Right cardiac atrium (tissue), 5 donors: ENCODE measurements around the gene EFHB. TPM values are rescaled to one million over a fixed set of nuclear protein-coding genes. Genes with fewer than 3 reads are reported as not detected.
"Not testable (repeated sequence)": the region's sequence is repeated elsewhere in the genome, so short reads cannot be mapped to it uniquely, and the experiment has no call there.

Experiments
- ATAC-seq, 2 donors: fragments of 200-7000 bp; cut with Tn5 transposase; one replicate each; pipeline versions ENCODE4 v1.8.0 to v1.9.1; 2020; ENCODE audit warnings: moderate library complexity in 2 of 2, mild to moderate bottlenecking in 1 of 2
- DNase-seq, 3 donors: peaks; one replicate each; pipeline ENCODE4 v3.0.0-alpha.2; 2020
- H3K27ac ChIP-seq: one replicate; pipeline ENCODE4 v1.5.1; 2013; ENCODE audit warnings: mild to moderate bottlenecking, low read length, control low read depth, moderate library complexity
- H3K27me3 ChIP-seq: one replicate; pipeline ENCODE4 v1.6.1; 2013; ENCODE audit not compliant: control insufficient read depth, insufficient read depth
- H3K4me1 ChIP-seq: one replicate; pipeline ENCODE4 v1.6.1; 2013; ENCODE audit warnings: low read length; ENCODE audit not compliant: control insufficient read depth, insufficient read depth
- H3K4me3 ChIP-seq: one replicate; pipeline ENCODE4 v1.5.1; 2013; ENCODE audit warnings: low read length, control low read depth
- H3K9me3 ChIP-seq: one replicate; pipeline ENCODE4 v1.6.1; 2013; ENCODE audit warnings: low read length; ENCODE audit not compliant: control insufficient read depth
- WGBS: extraction: QIAGEN DNeasy Blood & Tissue Kit; methylation state at CpG from one replicate; pipeline ENCODE4 v1.1.7; 2013; 5-methylcytosine and 5-hydroxymethylcytosine counted together
- intact Hi-C, 4 donors: fragments of 100-400 bp; cut with DNase I; formaldehyde crosslinking; loops; one replicate each; pipeline versions ENCODE4 v1.11.0 to v1.14.0; 2022 to 2023
- long read RNA-seq, 4 donors: library from polyadenylated mRNA; unstranded; transcript quantifications; one replicate each; pipeline ENCODE4 v2.0.0, GENCODE V29; 2020 to 2021
- polyA plus RNA-seq: library from polyadenylated mRNA; stranded (reverse); fragments of 200-250 nt; gene quantifications from one replicate; pipeline ENCODE4 v1.2.3, GENCODE V29; 2013
- total RNA-seq, 4 donors: library from RNA; stranded (reverse); fragmentation: NEBNext Ultra II Directional; extraction: Animal tissue kit (Norgen Biotek cat#: 25700); gene quantifications; one replicate each; pipeline ENCODE4 v1.2.1, GENCODE V29; 2021
- donor health status: healthy with polysubstance abuse.
- donor health status: DM: no; HTN: yes; CAD: no.
- donor health status: DM: no; HTN: no; CAD: no.
- donor health status: DM: no; HTN: yes; CAD: no; lungs with severe emphysema.
- donor health status: DM: yes; HTN: yes; CAD: no.

The EFHB gene
- total RNA-seq (1 to 10 TPM in 1 of 4 donors, under 1 TPM in 2, not detected in 1; 0.26 to 1.4 (median 0.50) TPM), polyA plus RNA-seq (2.2 TPM)
- long read RNA-seq, donor 1, result 0 reads
- long read RNA-seq, donor 2, result 0 reads
- long read RNA-seq, donor 3, partial matches to known transcripts, result 0 of 1 reads
- long read RNA-seq, donor 3, other reads (novel, unspliced or antisense), result 1 of 1 reads
- long read RNA-seq, donor 4, result 0 reads

GRCh38 chr3:19934098-19934566 is at the start of gene EFHB:
TSS of gene EFHB (minus strand) at chr3:19934217. CDS start at chr3:19934018, 199 bp downstream.
- ATAC-seq (peak in 1 of 2 donors; percentile 41), DNase-seq (peak in 2 of 3 donors; percentile 37 to 62)
- Histone ChIP-seq H3K4me1 (no peaks in the 10 kb centered on the region), H3K4me3 (no peak within 1 kb of the TSS), H3K9me3 (no peaks in the 10 kb centered on the region), H3K27me3 (no peaks in the 10 kb centered on the region), H3K27ac (no peak within 1 kb of the TSS)
- intact Hi-C loops, result no loop called here
- WGBS, result 33% methylated on average over 5 of the region's 5 CpGs

GRCh38 chr3:19972054-19972453 is 38.0 kb upstream of the EFHB start:
- no peak overlapping the region for H3K4me3 ChIP-seq
- ATAC-seq (no peak), DNase-seq (no peak)
- H3K27me3 ChIP-seq, result no peaks in the 10 kb centered on the region
- H3K4me1 ChIP-seq, result peaks cover 3% of the 10 kb centered on the region
- no peaks in the 10 kb centered on the region for H3K9me3 ChIP-seq
- no peak overlapping the region for H3K27ac ChIP-seq
- 36% methylated on average over 3 of the region's 3 CpGs for WGBS
- intact Hi-C loops, result no loop called here

GRCh38 chr3:19970327-19970726 is 36.3 kb upstream of the EFHB start:
- intact Hi-C loops, result no loop called here
- no peak overlapping the region for H3K4me3 ChIP-seq
- DNase-seq (peak in 2 of 3 donors; percentile 24 to 42), ATAC-seq (peak; percentile 71 to 91)
- peaks cover 3% of the 10 kb centered on the region for H3K4me1 ChIP-seq
- WGBS, result 58% methylated on average over 8 of the region's 8 CpGs
- no peaks in the 10 kb centered on the region for H3K27me3 ChIP-seq
- H3K27ac ChIP-seq, result no peak overlapping the region
- H3K9me3 ChIP-seq, result no peaks in the 10 kb centered on the region

- intact Hi-C loops, result no loop called here
- no peak overlapping the region for H3K4me3 ChIP-seq
- ATAC-seq, result no peak
- no peaks in the 10 kb centered on the region for H3K9me3 ChIP-seq
- WGBS, result 63% methylated on average over 4 of the region's 4 CpGs
- H3K27ac ChIP-seq, result no peak overlapping the region
- H3K4me1 ChIP-seq, result peaks cover 6% of the 10 kb centered on the region
- no peaks in the 10 kb centered on the region for H3K27me3 ChIP-seq
- no peak for DNase-seq
Observed at GRCh38 chr3:19967812-19968211, 33.8 kb upstream of the EFHB start.

GRCh38 chr3:19967208-19967607 is 33.2 kb upstream of the EFHB start:
- intact Hi-C loops, result no loop called here
- WGBS, result 90% methylated on average over 6 of the region's 6 CpGs
- Histone ChIP-seq H3K27ac (no peak overlapping the region), H3K4me1 (peaks cover 8% of the 10 kb centered on the region), H3K27me3 (no peaks in the 10 kb centered on the region), H3K9me3 (no peaks in the 10 kb centered on the region), H3K4me3 (no peak overlapping the region)
- ATAC-seq (no peak), DNase-seq (no peak)

GRCh38 chr3:19961960-19962359 is 27.9 kb upstream of the EFHB start:
- H3K4me1 ChIP-seq, result peaks cover 10% of the 10 kb centered on the region
- H3K9me3 ChIP-seq, result no peaks in the 10 kb centered on the region
- no peaks in the 10 kb centered on the region for H3K27me3 ChIP-seq
- ATAC-seq, result peak; percentile 44 to 62
- intact Hi-C loops, result no loop called here
- 86% methylated on average over 4 of the region's 4 CpGs for WGBS
- no peak overlapping the region for H3K4me3 ChIP-seq
- no peak overlapping the region for H3K27ac ChIP-seq
- no peak for DNase-seq

GRCh38 chr3:19960696-19961095 is 26.7 kb upstream of the EFHB start:
- Histone ChIP-seq H3K27ac (no peak overlapping the region), H3K9me3 (no peaks in the 10 kb centered on the region), H3K4me1 (peaks cover 11% of the 10 kb centered on the region), H3K4me3 (no peak overlapping the region), H3K27me3 (no peaks in the 10 kb centered on the region)
- intact Hi-C loops, result no loop called here
- DNase-seq, result no peak
- 78% methylated on average over 4 of the region's 4 CpGs for WGBS
- no peak for ATAC-seq

- no peak for ATAC-seq
- Histone ChIP-seq H3K27me3 (no peaks in the 10 kb centered on the region), H3K4me3 (no peak overlapping the region), H3K27ac (no peak overlapping the region), H3K4me1 (peaks cover 11% of the 10 kb centered on the region), H3K9me3 (no peaks in the 10 kb centered on the region)
- WGBS, result 69% methylated on average over 4 of the region's 4 CpGs
- intact Hi-C loops, result loop anchor here in 2 of 4 donors (10.0 kb wide), 2 partner anchors 75 to 185 kb away; no protein-coding TSS in a partner anchor
- DNase-seq, result no peak
Observed at GRCh38 chr3:19959505-19959904, 25.5 kb upstream of the EFHB start.

GRCh38 chr3:19957354-19957753 is 23.3 kb upstream of the EFHB start:
- H3K27me3 ChIP-seq, H3K4me3 ChIP-seq, H3K27ac ChIP-seq, H3K4me1 ChIP-seq, H3K9me3 ChIP-seq, DNase-seq, ATAC-seq: not testable (repeated sequence)
- intact Hi-C loops, result loop anchor here in 2 of 4 donors (10.0 kb wide), 2 partner anchors 77 to 187 kb away; no protein-coding TSS in a partner anchor
- 91% methylated on average over 9 of the region's 9 CpGs for WGBS

- intact Hi-C loops, result loop anchor here in 2 of 4 donors (10.0 kb wide), 2 partner anchors 80 to 190 kb away; no protein-coding TSS in a partner anchor
- peaks cover 8% of the 10 kb centered on the region for H3K4me1 ChIP-seq
- no peak overlapping the region for H3K4me3 ChIP-seq
- ATAC-seq (no peak), DNase-seq (no peak)
- WGBS, result 95% methylated on average over 4 of the region's 4 CpGs
- H3K9me3 ChIP-seq, result no peaks in the 10 kb centered on the region
- H3K27ac ChIP-seq, result no peak overlapping the region
- H3K27me3 ChIP-seq, result no peaks in the 10 kb centered on the region
Observed at GRCh38 chr3:19954676-19955075, 20.7 kb upstream of the EFHB start.

- Histone ChIP-seq H3K27me3 (no peaks in the 10 kb centered on the region), H3K27ac (no peak overlapping the region), H3K4me1 (peaks cover 2% of the 10 kb centered on the region), H3K4me3 (no peak overlapping the region), H3K9me3 (no peaks in the 10 kb centered on the region)
- 81% methylated on average over 2 of the region's 2 CpGs for WGBS
- intact Hi-C loops, result loop anchor here in 2 of 4 donors (10.0 kb wide), 2 partner anchors 84 to 194 kb away; no protein-coding TSS in a partner anchor
- DNase-seq (no peak), ATAC-seq (no peak)
Observed at GRCh38 chr3:19950316-19950715, 16.3 kb upstream of the EFHB start.
